ENCODE results near the gene INTS7.

DNA sequence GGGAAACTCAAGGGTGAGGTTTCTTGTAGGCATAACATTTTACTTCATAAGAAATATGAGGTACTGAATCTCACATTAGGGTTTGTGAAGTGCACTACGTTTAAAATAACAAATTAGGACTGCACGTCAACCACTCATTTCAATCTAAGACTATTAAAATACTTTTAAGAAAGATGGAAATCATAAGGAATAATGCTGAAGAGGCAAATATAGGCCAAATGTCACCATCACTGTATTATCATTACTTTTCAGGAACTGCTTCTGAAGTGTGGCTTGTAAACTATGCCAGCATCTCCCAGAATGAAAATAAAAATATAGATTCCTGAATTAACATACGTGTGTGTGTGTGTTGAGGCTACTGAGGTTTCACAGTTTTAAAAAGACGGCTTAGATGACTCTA, 56.8 kb downstream of the INTS7 start:
- TF ChIP-seq, protein P1, sequence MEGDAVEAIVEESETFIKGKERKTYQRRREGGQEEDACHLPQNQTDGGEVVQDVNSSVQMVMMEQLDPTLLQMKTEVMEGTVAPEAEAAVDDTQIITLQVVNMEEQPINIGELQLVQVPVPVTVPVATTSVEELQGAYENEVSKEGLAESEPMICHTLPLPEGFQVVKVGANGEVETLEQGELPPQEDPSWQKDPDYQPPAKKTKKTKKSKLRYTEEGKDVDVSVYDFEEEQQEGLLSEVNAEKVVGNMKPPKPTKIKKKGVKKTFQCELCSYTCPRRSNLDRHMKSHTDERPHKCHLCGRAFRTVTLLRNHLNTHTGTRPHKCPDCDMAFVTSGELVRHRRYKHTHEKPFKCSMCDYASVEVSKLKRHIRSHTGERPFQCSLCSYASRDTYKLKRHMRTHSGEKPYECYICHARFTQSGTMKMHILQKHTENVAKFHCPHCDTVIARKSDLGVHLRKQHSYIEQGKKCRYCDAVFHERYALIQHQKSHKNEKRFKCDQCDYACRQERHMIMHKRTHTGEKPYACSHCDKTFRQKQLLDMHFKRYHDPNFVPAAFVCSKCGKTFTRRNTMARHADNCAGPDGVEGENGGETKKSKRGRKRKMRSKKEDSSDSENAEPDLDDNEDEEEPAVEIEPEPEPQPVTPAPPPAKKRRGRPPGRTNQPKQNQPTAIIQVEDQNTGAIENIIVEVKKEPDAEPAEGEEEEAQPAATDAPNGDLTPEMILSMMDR (IDR thresholded peaks at IDR 0.05; ENCODE audit: low read depth, low read length): no peak
- TF ChIP-seq EZH2phosphoT487 (IDR thresholded peaks at IDR 0.05; ENCODE audit: low read depth): no peak

Measured in OCI-LY3 (cell line).